ENCODE results near the gene DIAPH3.

GRCh38 chr13:60210510-60211330 lies 47.0 kb upstream of the DIAPH3 start:
- TF ChIP-seq CTCF (IDR thresholded peaks at IDR 0.05) (no peak), POLR2A (IDR thresholded peaks at IDR 0.05) (no peak), POLR2AphosphoS5 (IDR thresholded peaks at IDR 0.05) (no peak)

All from breast epithelium (tissue), 3 donors.